OCI-LY1 (cell line): ENCODE data around the gene SLC35D2.

Experiments used
- CTCF ChIP-seq: fragments of 200-600 bp; sonication (generic), shearing (Covaris generic); IDR thresholded peaks from 2 replicates; pipeline ENCODE4 v1.5.1; 2017; ENCODE audit warnings: mild to moderate bottlenecking, antibody characterized with exemption, low read length, moderate library complexity, mixed read lengths
- EZH2 ChIP-seq: fragments of 200-600 bp; sonication (generic), shearing (Covaris generic); IDR thresholded peaks from 2 replicates; pipeline ENCODE4 v1.8.0; 2017; ENCODE audit warnings: borderline replicate concordance, mixed run types, mild to moderate bottlenecking, antibody characterized with exemption, low read length, moderate library complexity, mixed read lengths

GRCh38 chr9:96340707-96341106 lies 42.8 kb downstream of the SLC35D2 start:
- TF ChIP-seq EZH2, result no peak
- no peak for TF ChIP-seq CTCF
